HEK293 (cell line): ENCODE measurements around the gene NT5C2.

Experiments
- ZBTB8A ChIP-seq: fragments of 450-650 bp; formaldehyde crosslinking; IDR thresholded peaks from 2 replicates; pipeline ENCODE4 v1.5.1; 2016; ENCODE audit warnings: missing biosample characterization, missing genetic modification characterization
- ZNF266 ChIP-seq: fragments of 450-650 bp; formaldehyde crosslinking; IDR thresholded peaks from 2 replicates; pipeline ENCODE4 v1.5.1; 2016; ENCODE audit warnings: missing biosample characterization, missing genetic modification characterization, low read depth
- ZNF513 ChIP-seq: fragments of 450-650 bp; IDR thresholded peaks from 2 replicates; pipeline ENCODE4 v1.5.1; 2018; ENCODE audit warnings: missing biosample characterization, missing genetic modification characterization
- ZNF544 ChIP-seq: fragments of 450-650 bp; formaldehyde crosslinking; IDR thresholded peaks from 2 replicates; pipeline ENCODE4 v1.5.0; 2017; ENCODE audit warnings: missing biosample characterization, missing genetic modification characterization
- TF ChIP-seq, protein P1 (sequence below): fragments of 450-650 bp; formaldehyde crosslinking; IDR thresholded peaks from 2 replicates; pipeline ENCODE4 v1.5.1; 2016; ENCODE audit warnings: missing biosample characterization, missing genetic modification characterization
- TF ChIP-seq, protein P2 (sequence below): fragments of 450-650 bp; formaldehyde crosslinking; IDR thresholded peaks from 2 replicates; pipeline ENCODE4 v1.5.1; 2016; ENCODE audit warnings: missing biosample characterization, missing genetic modification characterization

DNA sequence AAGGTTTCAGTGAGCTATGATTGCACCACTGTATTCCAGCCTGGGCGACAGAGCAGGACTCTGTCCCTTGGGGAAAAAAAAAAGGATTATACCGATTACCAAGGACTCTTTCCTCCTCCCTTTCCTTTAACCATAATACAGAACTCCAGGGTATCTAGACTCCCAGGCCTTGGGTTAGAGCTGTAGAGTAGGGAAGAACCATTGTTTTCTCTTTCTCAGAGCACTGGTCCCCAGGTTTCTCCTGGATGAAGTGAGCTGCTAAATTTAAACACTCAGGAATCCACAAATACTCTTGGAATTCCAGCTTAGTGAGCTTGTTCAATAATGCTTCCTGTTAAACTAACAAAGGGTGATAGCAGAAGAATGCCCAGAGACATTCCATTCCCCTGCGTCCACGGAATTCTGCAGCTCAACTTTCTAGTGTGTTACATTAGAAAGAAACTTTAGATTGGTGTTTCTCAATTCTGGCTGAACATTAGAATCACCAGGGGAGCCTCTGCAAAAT lies 38.0 kb upstream of the NT5C2 start:
- TF ChIP-seq, protein P1, sequence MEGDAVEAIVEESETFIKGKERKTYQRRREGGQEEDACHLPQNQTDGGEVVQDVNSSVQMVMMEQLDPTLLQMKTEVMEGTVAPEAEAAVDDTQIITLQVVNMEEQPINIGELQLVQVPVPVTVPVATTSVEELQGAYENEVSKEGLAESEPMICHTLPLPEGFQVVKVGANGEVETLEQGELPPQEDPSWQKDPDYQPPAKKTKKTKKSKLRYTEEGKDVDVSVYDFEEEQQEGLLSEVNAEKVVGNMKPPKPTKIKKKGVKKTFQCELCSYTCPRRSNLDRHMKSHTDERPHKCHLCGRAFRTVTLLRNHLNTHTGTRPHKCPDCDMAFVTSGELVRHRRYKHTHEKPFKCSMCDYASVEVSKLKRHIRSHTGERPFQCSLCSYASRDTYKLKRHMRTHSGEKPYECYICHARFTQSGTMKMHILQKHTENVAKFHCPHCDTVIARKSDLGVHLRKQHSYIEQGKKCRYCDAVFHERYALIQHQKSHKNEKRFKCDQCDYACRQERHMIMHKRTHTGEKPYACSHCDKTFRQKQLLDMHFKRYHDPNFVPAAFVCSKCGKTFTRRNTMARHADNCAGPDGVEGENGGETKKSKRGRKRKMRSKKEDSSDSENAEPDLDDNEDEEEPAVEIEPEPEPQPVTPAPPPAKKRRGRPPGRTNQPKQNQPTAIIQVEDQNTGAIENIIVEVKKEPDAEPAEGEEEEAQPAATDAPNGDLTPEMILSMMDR (tag by site-specific recombination) = no peak
- TF ChIP-seq ZNF266 (tag by site-specific recombination) = no peak
- TF ChIP-seq, protein P2, sequence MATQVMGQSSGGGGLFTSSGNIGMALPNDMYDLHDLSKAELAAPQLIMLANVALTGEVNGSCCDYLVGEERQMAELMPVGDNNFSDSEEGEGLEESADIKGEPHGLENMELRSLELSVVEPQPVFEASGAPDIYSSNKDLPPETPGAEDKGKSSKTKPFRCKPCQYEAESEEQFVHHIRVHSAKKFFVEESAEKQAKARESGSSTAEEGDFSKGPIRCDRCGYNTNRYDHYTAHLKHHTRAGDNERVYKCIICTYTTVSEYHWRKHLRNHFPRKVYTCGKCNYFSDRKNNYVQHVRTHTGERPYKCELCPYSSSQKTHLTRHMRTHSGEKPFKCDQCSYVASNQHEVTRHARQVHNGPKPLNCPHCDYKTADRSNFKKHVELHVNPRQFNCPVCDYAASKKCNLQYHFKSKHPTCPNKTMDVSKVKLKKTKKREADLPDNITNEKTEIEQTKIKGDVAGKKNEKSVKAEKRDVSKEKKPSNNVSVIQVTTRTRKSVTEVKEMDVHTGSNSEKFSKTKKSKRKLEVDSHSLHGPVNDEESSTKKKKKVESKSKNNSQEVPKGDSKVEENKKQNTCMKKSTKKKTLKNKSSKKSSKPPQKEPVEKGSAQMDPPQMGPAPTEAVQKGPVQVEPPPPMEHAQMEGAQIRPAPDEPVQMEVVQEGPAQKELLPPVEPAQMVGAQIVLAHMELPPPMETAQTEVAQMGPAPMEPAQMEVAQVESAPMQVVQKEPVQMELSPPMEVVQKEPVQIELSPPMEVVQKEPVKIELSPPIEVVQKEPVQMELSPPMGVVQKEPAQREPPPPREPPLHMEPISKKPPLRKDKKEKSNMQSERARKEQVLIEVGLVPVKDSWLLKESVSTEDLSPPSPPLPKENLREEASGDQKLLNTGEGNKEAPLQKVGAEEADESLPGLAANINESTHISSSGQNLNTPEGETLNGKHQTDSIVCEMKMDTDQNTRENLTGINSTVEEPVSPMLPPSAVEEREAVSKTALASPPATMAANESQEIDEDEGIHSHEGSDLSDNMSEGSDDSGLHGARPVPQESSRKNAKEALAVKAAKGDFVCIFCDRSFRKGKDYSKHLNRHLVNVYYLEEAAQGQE = no peak
- no peak for TF ChIP-seq ZNF513 (tag by site-specific recombination)
- no peak for TF ChIP-seq ZNF544 (tag by site-specific recombination)
- TF ChIP-seq ZBTB8A (tag by site-specific recombination) = no peak
